HEK293T (cell line): ENCODE measurements around the gene ABI3BP.

Experiments
- ARNT ChIP-seq: fragments of 450-650 bp; IDR thresholded peaks from 2 replicates; pipeline ENCODE4 v1.6.1; 2017; ENCODE audit warnings: mild to moderate bottlenecking
- BHLHE40 ChIP-seq: fragments of 450-650 bp; IDR thresholded peaks from 2 replicates; pipeline ENCODE4 v1.6.1; 2016; ENCODE audit warnings: mild to moderate bottlenecking, moderate library complexity, borderline replicate concordance
- FOXK2 ChIP-seq: fragments of 450-650 bp; IDR thresholded peaks from 2 replicates; pipeline ENCODE4 v1.6.1; 2016; ENCODE audit warnings: mild to moderate bottlenecking
- HDGF ChIP-seq: fragments of 450-650 bp; IDR thresholded peaks from 2 replicates; pipeline ENCODE4 v1.6.1; 2017; ENCODE audit warnings: antibody characterized with exemption, borderline replicate concordance
- L3MBTL2 ChIP-seq: fragments of 450-650 bp; conservative IDR thresholded peaks from 2 replicates; pipeline ENCODE4 v1.6.1; 2016; ENCODE audit warnings: mild to moderate bottlenecking
- SP1 ChIP-seq: fragments of 450-650 bp; IDR thresholded peaks from 2 replicates; pipeline ENCODE4 v1.6.1; 2017

DNA sequence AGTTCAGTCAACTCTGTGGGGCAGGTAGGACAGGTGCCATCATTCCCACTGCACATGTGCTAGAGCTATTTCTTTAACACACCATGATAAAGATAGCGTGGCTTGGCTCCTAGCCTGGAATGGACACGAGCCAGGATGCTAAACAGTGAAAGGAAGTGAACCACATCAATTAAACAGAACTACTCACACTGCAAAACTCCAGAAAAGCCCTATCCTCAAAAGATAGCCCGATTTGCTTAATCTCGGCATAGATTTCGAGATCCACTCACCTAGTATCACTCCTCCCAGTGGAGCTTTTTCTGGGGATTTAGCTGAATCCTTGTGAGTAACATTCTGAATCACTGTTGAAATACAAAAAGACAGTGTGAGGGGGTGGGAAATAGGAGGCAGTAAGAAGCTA is 118.0 kb downstream of the ABI3BP start:
- TF ChIP-seq ARNT: no peak
- TF ChIP-seq FOXK2: no peak
- TF ChIP-seq L3MBTL2: no peak
- TF ChIP-seq SP1: no peak
- no peak for TF ChIP-seq BHLHE40
- TF ChIP-seq HDGF: no peak
